OCI-LY3 (cell line): ENCODE results near the gene ABLIM3.

Experiments used
- CTCF ChIP-seq: fragments of 200-600, 300-600 bp; sonication (generic); IDR thresholded peaks from 2 replicates; pipeline ENCODE4 v1.5.1; 2014; ENCODE audit warnings: antibody characterized with exemption, low read length, low read depth
- EZH2phosphoT487 ChIP-seq: fragments of 200-600 bp; shearing (Covaris generic); IDR thresholded peaks from 2 replicates; pipeline ENCODE4 v1.6.1; 2018; ENCODE audit warnings: antibody characterized with exemption, mixed run types, low read depth

GRCh38 chr5:149217803-149218155 is 76.5 kb downstream of the ABLIM3 start:
- TF ChIP-seq CTCF (no peak), EZH2phosphoT487 (no peak)
